Mesenchymal stem cell (in vitro differentiated cells and primary cell): ENCODE data around the gene RPTOR.
A peak's percentile ranks its signal among the peaks of the same experiment; 100 is the strongest.

Experiments used
- DNase-seq: peaks from one replicate; pipeline ENCODE4 v3.0.0-alpha.2; 2013
- H2AFZ ChIP-seq: one replicate; pipeline ENCODE4 v1.6.1; 2013; ENCODE audit warnings: low read depth, mild to moderate bottlenecking, control low read depth, inconsistent platforms, low read length, moderate library complexity
- H2AK5ac ChIP-seq: 2 replicates; pipeline ENCODE4 v1.6.1; 2013; ENCODE audit warnings: low read length, moderate library complexity, mild to moderate bottlenecking, inconsistent platforms; ENCODE audit not compliant: severe bottlenecking
- H2BK120ac ChIP-seq: one replicate; pipeline ENCODE4 v1.6.1; 2013; ENCODE audit warnings: low read depth, mild to moderate bottlenecking, inconsistent platforms, low read length, moderate library complexity
- H2BK12ac ChIP-seq, 2 experiments: one replicate each; pipeline ENCODE4 v1.6.1; 2013; ENCODE audit warnings: inconsistent platforms in 2 of 2, low read length in 2 of 2, mild to moderate bottlenecking in 2 of 2, moderate library complexity in 2 of 2, control low read depth in 1 of 2
- H2BK15ac ChIP-seq: one replicate; pipeline ENCODE4 v1.6.1; 2013; ENCODE audit warnings: mild to moderate bottlenecking, low read depth, inconsistent platforms; ENCODE audit not compliant: poor library complexity, severe bottlenecking
- H2BK5ac ChIP-seq: 2 replicates; pipeline ENCODE4 v1.6.1; 2013; ENCODE audit warnings: low read depth, mild to moderate bottlenecking, low read length, control low read depth, inconsistent platforms; ENCODE audit not compliant: poor library complexity, severe bottlenecking
- H3K14ac ChIP-seq, 2 experiments: one replicate each; pipeline ENCODE4 v1.6.1; 2013; ENCODE audit warnings: inconsistent platforms in 2 of 2, low read length in 2 of 2, control low read depth in 1 of 2, mild to moderate bottlenecking in 1 of 2, moderate library complexity in 1 of 2
- H3K18ac ChIP-seq, 2 experiments: one replicate each; pipeline ENCODE4 v1.6.1; 2013; ENCODE audit warnings: inconsistent platforms in 2 of 2, low read length in 2 of 2, control low read depth in 1 of 2, low read depth in 1 of 2, mild to moderate bottlenecking in 1 of 2
- H3K23ac ChIP-seq, 2 experiments: one replicate each; pipeline ENCODE4 v1.6.1; 2013; ENCODE audit warnings: inconsistent platforms in 2 of 2, low read length in 2 of 2, mild to moderate bottlenecking in 2 of 2, moderate library complexity in 2 of 2, control low read depth in 1 of 2
- H3K27ac ChIP-seq: 2 replicates; pipeline ENCODE4 v1.5.1; 2013; ENCODE audit warnings: mild to moderate bottlenecking, moderate library complexity, low read length, control low read depth, inconsistent platforms; ENCODE audit not compliant: poor library complexity, severe bottlenecking
- H3K27me3 ChIP-seq, 2 experiments: 2 replicates each; pipeline versions ENCODE4 v1.6.1 to v1.7.0; 2013; ENCODE audit warnings: low read length in 2 of 2, mild to moderate bottlenecking in 2 of 2, moderate library complexity in 2 of 2, control low read depth in 1 of 2, inconsistent platforms in 1 of 2; ENCODE audit not compliant: control insufficient read depth in 1 of 2, insufficient read depth in 1 of 2
- H3K36me3 ChIP-seq, 2 experiments: 2 replicates each; pipeline versions ENCODE4 v1.6.1 to v1.7.0; 2013; ENCODE audit warnings: low read length in 2 of 2, control low read depth in 1 of 2, inconsistent platforms in 1 of 2, low read depth in 1 of 2, mild to moderate bottlenecking in 1 of 2; ENCODE audit not compliant: insufficient read depth in 2 of 2, control insufficient read depth in 1 of 2
- H3K4ac ChIP-seq, 2 experiments: one replicate each; pipeline ENCODE4 v1.6.1; 2013; ENCODE audit warnings: inconsistent platforms in 2 of 2, low read length in 2 of 2, mild to moderate bottlenecking in 2 of 2, moderate library complexity in 2 of 2, control low read depth in 1 of 2, low read depth in 1 of 2
- H3K4me1 ChIP-seq: 2 replicates; pipeline ENCODE4 v1.6.1; 2013; ENCODE audit warnings: low read depth, low read length, control low read depth; ENCODE audit not compliant: control insufficient read depth, insufficient read depth
- H3K4me2 ChIP-seq: 2 replicates; pipeline ENCODE4 v1.6.1; 2013; ENCODE audit warnings: low read length, mild to moderate bottlenecking, inconsistent platforms; ENCODE audit not compliant: poor library complexity, severe bottlenecking
- H3K4me3 ChIP-seq, 2 experiments: 2 replicates each; pipeline versions ENCODE4 v1.5.1 to v1.7.0; 2013; ENCODE audit warnings: low read length in 2 of 2, mild to moderate bottlenecking in 2 of 2, control low read depth in 1 of 2, low read depth in 1 of 2; ENCODE audit not compliant: insufficient read depth in 1 of 2
- H3K79me1 ChIP-seq: replicated peaks from 2 replicates; pipeline ENCODE4 v1.6.1; 2013; ENCODE audit warnings: mild to moderate bottlenecking, control low read depth, low read length, inconsistent platforms; ENCODE audit not compliant: poor library complexity, severe bottlenecking
- H3K9ac ChIP-seq: 2 replicates; pipeline ENCODE4 v1.7.0; 2013; ENCODE audit warnings: mild to moderate bottlenecking, low read length, moderate library complexity
- H3K9me3 ChIP-seq: 2 replicates; pipeline ENCODE4 v1.7.0; 2013; ENCODE audit warnings: mild to moderate bottlenecking, low read length; ENCODE audit not compliant: control insufficient read depth
- H4K8ac ChIP-seq: one replicate; pipeline ENCODE4 v1.6.1; 2013; ENCODE audit warnings: inconsistent platforms, mild to moderate bottlenecking, low read length, moderate library complexity
- H4K91ac ChIP-seq: one replicate; pipeline ENCODE4 v1.6.1; 2013; ENCODE audit warnings: mild to moderate bottlenecking, low read length, inconsistent platforms
- WGBS: methylation state at CpG from one replicate; pipeline ENCODE4 v1.1.7; 2013; ENCODE audit warnings: mixed read lengths; 5-methylcytosine and 5-hydroxymethylcytosine counted together

Gene RPTOR

DNA sequence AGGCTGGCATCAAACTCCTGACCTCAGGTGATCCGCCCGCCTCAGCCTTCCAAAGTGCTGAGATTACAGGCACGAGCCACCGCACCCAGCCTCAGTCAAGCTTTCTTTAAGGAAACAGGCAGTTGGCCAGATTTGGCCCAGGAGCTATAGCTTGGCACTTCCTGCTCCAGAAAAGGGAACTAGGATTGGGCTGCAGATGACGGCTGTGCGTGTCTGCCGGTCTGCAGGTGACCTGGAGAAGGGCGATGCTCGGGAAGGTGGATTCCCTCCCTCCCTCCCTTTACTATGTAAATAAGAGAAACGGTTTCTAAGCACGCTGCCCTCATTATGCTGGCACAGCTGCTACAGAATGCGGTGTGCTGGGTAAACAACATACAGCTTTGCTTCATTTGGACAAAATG is 215.9 kb downstream of the RPTOR start:
- Histone ChIP-seq H3K27ac (no peak overlapping the region), H3K23ac (no peak overlapping the region), H3K9me3 (no peaks in the 10 kb centered on the region), H2BK15ac (peak overlapping the region; percentile 48), H3K9ac (no peak overlapping the region), H2BK5ac (no peak overlapping the region), H2AK5ac (peak overlapping the region; percentile 35), H3K18ac (peak overlapping the region; percentile 79 to 90), H3K4me3 (no peak overlapping the region), H3K4ac (peak overlapping the region; percentile 2 to 76), H4K8ac (peak overlapping the region; percentile 21), H3K4me1 (peaks cover 13% of the 10 kb centered on the region), H2BK120ac (peak overlapping the region; percentile 86), H3K36me3 (peaks cover 23 to 25% of the 10 kb centered on the region in 2 experiments), H3K4me2 (no peak overlapping the region), H4K91ac (peak overlapping the region; percentile 61), H2BK12ac (peak overlapping the region; percentile 14 to 99), H3K27me3 (no peaks in the 10 kb centered on the region), H3K14ac (no peak overlapping the region), H2AFZ (no peak overlapping the region), H3K79me1 (peaks cover 27% of the 10 kb centered on the region)
- 85% methylated on average over 12 of the region's 12 CpGs for whole genome bisulfite sequencing
- no peak for DNase-seq

DNA sequence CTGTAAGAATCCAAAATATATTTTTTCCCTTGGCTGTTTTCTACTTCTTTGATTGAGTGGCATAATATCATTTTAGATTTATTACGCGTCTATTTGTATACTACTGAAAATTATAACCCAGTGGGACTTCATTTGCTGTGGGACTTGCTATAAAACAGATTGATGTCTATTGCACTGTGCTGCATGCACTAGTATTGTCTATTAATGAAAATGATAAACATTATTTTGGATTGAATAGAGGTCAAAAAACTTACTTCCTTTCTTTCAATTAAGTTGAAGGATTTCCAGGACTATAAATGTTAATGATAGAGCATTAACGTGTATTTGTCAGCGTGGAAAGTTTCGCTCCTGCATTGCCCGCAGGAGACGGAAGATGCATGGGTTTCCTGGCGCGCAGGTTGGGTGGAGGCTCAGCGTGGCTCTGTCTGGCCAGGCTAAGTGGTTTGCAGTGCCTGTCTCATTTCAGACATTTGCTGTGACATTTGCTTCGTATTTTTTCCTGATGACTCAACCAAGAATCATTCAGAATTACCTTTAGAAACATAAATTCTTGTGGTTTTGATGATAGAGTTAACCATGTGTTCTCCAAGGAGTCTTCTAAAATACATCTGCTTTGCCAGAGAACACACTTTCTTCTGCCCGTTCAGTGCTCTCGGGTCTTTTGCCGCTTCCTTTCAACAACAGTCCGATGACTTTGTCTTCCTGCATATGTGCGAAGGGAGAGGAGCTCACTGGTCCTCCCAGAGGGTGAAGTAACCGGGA is 216.7 kb downstream of the RPTOR start:
- H2BK5ac ChIP-seq: no peak overlapping the region
- no peak overlapping the region for H2BK15ac ChIP-seq
- 2% methylated on average over 13 of the region's 17 CpGs for WGBS

DNA sequence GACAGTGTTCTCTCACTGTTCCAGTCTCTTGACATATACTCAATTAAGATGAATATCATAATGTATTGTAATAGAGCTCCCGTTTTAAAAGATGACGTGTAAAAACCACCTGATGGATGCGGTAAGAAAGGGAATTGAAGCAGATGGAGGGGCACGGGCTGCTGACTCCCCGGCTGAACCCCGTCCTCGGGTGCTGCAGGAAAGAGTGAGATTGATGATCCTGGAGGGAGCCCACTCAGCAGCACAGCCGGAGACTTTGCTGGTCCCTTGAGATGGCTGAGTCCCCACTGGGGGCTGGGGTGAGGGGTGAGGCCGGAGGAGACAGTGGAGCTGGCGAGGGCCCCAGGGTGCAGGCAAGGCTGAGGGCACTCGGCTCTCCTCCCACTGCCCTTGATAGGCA is 217.4 kb downstream of the RPTOR start:
- no peak overlapping the region for H2AK5ac ChIP-seq
- H3K9ac ChIP-seq: no peak overlapping the region
- peaks cover 13% of the 10 kb centered on the region for H3K4me1 ChIP-seq
- H3K9me3 ChIP-seq: no peaks in the 10 kb centered on the region
- peak overlapping the region; percentile 92 for H4K8ac ChIP-seq
- H3K18ac ChIP-seq: peak overlapping the region; percentile 69 to 94
- H3K79me1 ChIP-seq: peaks cover 28% of the 10 kb centered on the region
- H3K14ac ChIP-seq: peak overlapping the region; percentile 60 to 85
- H3K27me3 ChIP-seq: no peaks in the 10 kb centered on the region
- H4K91ac ChIP-seq: peak overlapping the region; percentile 92
- peak overlapping the region; percentile 99 for H2BK120ac ChIP-seq
- H2BK12ac ChIP-seq: peak overlapping the region; percentile 29 to 37
- peak overlapping the region; percentile 79 for H3K27ac ChIP-seq
- H2AFZ ChIP-seq: no peak overlapping the region
- 76% methylated on average over 11 of the region's 11 CpGs for WGBS
- peaks cover 11 to 15% of the 10 kb centered on the region in 2 experiments for H3K36me3 ChIP-seq
- H3K4me2 ChIP-seq: peak overlapping the region; percentile 32
- no peak overlapping the region for H3K23ac ChIP-seq
- no peak overlapping the region for H3K4me3 ChIP-seq
- DNase-seq: no peak
- H2BK15ac ChIP-seq: peak overlapping the region; percentile 66
- H2BK5ac ChIP-seq: no peak overlapping the region
- H3K4ac ChIP-seq: peak overlapping the region; percentile 33 to 90

More for the DNA sequence above, 216.7 kb downstream of the RPTOR start:
- Histone ChIP-seq H2BK120ac (peak overlapping the region; percentile 99), H3K9me3 (no peaks in the 10 kb centered on the region), H3K9ac (no peak overlapping the region), H3K18ac (peak overlapping the region in 1 of 2 experiments; percentile 41), H2BK12ac (no peak overlapping the region), H3K27me3 (no peaks in the 10 kb centered on the region), H3K4me1 (peaks cover 13% of the 10 kb centered on the region), H3K79me1 (peaks cover 30% of the 10 kb centered on the region), H3K27ac (peak overlapping the region; percentile 79), H2AK5ac (no peak overlapping the region), H2AFZ (no peak overlapping the region), H4K8ac (peak overlapping the region; percentile 76), H3K4ac (no peak overlapping the region), H3K4me3 (no peak overlapping the region), H3K14ac (no peak overlapping the region), H3K23ac (no peak overlapping the region), H4K91ac (no peak overlapping the region), H3K36me3 (peaks cover 18% of the 10 kb centered on the region in 2 experiments), H3K4me2 (peak overlapping the region; percentile 49)
- DNase-seq: peak; percentile 92

DNA sequence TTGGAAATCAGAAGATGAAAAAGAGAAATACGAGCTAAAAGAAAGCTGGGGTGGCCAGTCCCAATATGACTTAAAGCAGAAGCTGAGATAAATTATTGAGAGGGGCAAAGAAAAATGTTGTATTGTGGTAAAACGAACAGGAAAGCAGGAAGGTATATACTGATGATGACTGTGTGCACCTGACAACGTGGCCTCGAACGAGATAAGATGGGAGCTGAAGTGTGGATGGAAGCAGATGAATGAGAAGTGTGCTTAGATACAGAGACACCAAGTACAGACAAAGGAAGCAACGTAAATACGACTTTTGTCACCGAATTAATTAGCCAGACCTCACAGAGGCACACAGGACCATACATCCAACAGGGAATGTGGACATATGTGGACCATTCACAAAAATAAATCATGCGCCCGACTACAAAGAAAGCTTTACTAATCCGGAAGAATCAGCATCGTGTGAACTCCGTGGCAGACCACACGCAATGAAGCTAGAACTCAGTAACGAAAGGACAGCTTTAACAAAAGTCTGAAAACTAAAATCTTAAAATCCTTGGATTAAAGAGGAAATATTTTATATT is 218.7 kb downstream of the RPTOR start:
- Histone ChIP-seq H4K91ac (peak overlapping the region; percentile 75), H2AFZ (no peak overlapping the region), H2AK5ac (no peak overlapping the region), H2BK12ac (peak overlapping the region in 1 of 2 experiments; percentile 93), H3K9me3 (no peaks in the 10 kb centered on the region), H4K8ac (no peak overlapping the region), H3K4me1 (peaks cover 13% of the 10 kb centered on the region), H3K18ac (peak overlapping the region in 1 of 2 experiments; percentile 75), H2BK120ac (no peak overlapping the region), H3K36me3 (peaks cover 0 to 10% of the 10 kb centered on the region in 2 experiments), H3K79me1 (peaks cover 22% of the 10 kb centered on the region), H3K14ac (no peak overlapping the region), H3K27ac (no peak overlapping the region), H3K27me3 (no peaks in the 10 kb centered on the region), H3K23ac (no peak overlapping the region), H2BK5ac (no peak overlapping the region), H2BK15ac (no peak overlapping the region), H3K4me3 (no peak overlapping the region), H3K4ac (peak overlapping the region in 1 of 2 experiments; percentile 2), H3K9ac (no peak overlapping the region), H3K4me2 (no peak overlapping the region)
- DNase-seq: no peak
- WGBS: 89% methylated on average over 15 of the region's 15 CpGs
